HG03103 (cell line): Measurements from ENCODE around the gene THUMPD2.

Source experiments
- ATAC-seq: cut with Tn5 transposase; IDR thresholded peaks from one replicate; pipeline ENCODE4 v1.9.1; 2021; ENCODE audit warnings: low read depth; ENCODE audit not compliant: unreplicated experiment

The THUMPD2 gene

DNA sequence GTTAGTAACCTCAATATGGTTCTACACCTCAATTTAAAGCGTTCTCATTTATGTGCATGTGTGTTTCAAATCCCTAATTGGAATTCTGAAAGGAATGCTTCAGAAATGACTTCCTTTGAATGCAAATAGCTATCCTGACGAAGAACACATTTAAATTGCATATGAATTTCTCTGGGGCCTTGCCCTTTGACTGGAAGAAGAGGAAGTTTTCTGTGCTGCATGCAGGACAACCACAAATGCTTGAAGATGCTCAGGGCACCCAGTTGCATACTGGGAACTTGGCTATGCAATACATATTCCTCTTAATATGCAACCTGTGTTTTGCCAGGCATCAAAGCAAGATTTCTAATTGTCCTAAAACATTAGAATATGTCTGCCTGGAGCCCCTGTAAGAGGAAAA lies 58.1 kb downstream of the THUMPD2 start:
- no peak for ATAC-seq

DNA sequence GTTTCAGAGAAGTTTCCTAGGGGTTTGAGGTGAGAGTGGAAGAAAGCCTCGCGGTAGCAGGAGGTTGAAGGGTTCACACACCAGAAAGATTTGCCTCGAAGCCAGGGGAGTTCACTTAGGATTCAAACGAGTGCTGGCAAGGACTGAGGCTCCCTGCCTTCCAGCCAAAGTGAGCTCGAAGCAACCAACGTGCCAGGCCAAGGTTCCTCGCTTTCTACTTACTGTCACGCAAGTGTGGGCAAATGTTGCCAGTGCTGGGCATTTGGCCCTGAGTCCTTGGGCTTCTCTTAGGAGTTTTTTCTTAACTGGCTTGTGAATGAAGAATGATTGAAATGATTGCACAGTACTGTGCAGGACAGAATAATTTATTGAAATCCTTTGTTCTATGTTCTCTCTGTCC lies 59.7 kb downstream of the THUMPD2 start:
- no peak for ATAC-seq

DNA sequence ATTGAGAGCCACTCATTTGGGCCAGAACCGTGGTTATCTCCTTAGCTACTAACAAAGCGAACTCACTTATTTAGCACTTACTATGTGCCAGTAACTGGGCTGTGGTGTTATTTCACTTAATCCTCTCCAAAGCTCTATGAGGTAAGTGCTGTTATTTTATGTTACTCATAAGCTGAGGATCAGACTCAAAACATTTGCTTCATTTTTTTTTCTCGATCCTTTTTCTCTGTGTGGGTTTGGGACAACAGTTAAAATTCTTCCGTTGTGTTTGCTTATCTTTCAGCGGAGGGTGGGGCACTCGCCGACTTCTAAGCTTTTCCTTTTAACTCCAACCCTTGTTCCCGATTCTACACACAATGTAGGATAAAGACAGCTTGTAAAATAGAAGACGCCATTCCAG lies 60.6 kb downstream of the THUMPD2 start:
- no peak for ATAC-seq

DNA sequence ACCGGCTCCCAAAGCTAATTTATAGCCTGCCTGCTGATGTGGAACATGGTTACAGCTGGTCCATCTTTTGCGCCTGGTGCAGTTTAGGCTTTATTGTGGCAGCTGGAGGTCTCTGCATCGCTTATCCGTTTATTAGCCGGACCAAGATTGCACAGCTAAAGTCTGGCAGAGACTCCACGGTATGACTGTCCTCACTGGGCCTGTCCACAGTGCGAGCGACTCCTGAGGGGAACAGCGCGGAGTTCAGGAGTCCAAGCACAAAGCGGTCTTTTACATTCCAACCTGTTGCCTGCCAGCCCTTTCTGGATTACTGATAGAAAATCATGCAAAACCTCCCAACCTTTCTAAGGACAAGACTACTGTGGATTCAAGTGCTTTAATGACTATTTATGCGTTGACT lies 62.0 kb downstream of the THUMPD2 start:
- ATAC-seq, result no peak

DNA sequence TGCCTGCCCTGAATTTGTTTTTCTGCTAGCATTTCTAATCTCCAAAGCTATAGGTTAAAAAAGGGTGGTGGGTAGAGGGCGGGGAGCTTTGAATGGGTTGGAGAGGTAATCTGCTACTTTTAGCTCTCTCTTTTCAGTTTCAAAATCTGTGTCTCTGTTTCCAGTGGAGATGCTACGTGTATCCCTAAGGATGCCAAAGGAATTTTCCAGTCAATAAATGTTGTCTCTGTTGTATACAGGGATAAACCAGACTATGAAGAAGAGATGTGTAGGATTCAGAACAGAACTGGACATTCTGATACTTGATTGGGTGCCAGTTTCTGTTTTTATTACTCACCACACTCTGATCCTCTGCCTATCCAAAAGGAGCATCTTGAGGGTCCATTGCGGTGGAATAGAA lies 63.2 kb downstream of the THUMPD2 start:
- ATAC-seq, result no peak

DNA sequence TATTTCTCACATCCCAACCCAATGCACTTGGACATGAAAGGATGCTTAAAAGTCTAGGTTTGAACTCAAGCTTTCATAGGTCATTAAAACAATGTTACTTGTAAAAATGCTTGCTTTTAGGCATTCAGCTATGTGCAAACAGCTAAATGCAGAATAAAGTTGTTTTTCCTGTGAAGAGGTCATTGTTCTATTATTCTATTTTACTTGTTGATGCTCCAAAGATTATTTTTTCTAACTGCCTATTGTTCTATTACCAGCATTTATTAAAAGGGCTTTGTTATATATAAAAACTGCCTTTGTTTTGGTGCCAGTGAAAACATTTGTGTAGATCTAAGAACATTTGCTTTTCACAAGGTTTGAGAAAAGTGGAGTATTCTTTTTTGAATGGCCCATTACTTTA lies 64.0 kb downstream of the THUMPD2 start:
- ATAC-seq, result no peak

DNA sequence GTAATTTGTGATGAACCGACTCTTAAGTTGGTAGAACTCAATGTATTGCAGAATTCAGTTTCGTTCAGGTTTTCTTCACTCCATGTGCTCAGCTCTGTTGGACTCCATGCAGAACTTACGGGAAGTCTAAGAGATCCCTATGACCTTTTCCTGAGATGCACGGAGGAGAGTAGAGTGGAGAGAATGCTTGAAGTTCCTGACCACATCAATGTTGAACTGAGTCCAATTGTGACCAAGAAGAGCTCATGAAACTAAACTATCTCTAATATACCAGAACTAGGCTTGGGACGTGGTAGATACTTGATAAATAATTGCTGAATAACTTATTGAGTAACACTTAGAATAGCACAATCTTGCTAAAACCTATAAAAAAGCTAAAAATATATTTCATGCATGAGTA lies 66.1 kb downstream of the THUMPD2 start:
- ATAC-seq, result no peak

DNA sequence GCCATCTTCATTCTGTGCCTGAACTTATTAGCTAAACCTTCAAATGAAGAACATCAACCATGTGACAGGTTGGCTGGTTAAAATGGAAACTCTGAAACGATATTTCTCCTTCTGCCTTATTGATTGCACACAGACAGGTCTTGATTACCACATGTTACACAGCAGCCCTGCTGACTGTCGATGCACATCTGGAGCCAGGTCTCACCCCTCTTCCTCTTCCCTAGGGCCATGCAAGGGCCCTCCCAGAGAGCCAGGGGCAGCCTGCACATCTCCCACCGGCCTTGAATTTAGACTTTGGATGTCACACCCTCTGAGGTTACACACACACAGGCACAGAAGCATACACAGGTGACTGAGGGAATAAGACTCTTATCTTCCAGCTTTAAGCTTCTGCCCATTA lies 68.3 kb downstream of the THUMPD2 start:
- ATAC-seq, result no peak

DNA sequence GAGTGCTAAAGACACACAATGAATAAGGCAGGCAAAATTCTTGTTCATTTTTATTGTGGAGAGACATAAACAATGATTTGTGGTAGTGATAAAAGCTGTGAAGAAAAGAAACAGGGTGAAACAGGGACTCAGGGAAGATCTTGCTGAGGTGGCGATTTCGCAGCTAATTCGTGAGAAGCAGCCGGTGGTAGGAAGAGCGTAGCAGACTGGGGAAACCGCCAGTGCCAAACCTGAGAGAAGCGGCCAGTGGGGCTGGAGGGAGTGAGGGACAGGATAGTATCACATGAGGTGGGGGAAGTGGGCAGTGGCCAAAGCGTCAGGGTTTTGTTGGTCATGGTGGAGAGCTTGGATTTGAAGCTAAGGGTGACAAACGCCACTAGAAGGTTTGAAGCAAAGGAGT lies 71.1 kb downstream of the THUMPD2 start:
- ATAC-seq, result no peak

DNA sequence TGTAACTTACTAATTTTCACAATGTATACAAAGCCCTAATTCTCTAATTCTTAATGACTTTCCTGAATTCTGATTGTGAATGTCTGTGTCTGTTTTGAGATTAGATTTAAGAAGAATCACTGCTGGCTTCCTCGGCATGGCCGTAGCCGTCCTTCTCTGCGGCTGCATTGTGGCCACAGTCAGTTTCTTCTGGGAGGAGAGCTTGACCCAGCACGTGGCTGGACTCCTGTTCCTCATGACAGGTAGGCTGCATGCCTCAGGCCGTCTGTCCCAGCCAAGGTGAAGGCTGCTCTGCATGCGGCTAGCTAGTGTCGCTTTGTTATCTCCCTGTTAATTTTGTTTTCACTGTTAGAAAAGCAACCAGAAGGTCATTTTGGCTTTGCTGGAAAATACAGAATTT lies 72.1 kb downstream of the THUMPD2 start:
- no peak for ATAC-seq

DNA sequence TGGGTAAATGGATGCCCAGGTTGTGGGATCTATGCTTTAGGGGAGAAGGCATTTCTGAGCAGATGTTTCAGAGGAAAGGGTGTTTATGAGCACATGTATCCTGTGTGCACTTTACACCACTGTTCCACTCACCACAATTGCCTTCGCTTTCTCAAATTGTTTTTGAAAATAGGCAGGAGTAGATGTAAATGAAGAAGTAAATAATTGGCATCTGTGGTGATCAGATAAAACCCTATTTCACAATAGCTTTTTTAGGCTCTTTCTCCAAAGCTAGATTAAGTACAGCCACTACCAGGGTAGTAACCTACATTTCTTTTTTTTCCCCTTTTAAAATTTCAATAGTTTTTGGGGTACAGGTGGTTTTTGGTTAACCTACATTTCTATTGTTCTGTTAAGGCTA lies 72.7 kb downstream of the THUMPD2 start:
- ATAC-seq, result no peak

DNA sequence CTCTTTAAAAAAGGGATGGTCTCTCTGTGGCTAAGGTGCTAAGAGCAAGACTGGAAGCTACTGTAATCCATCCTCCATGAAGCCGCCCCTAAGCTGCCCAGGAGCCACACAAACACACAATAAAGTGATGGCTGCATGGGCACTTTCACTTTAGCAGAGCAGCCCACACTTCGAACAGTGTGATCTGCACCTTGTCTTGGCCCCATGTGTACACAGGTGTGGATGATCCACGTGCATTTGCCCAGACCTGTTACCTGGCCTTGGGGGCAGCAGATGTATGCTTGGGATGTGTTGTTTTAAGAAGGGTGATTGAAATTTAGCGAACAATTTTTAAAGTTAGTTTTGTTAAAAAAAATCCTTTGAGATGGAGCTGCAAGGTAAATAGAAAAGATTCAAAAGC lies 73.4 kb downstream of the THUMPD2 start:
- ATAC-seq, result no peak

DNA sequence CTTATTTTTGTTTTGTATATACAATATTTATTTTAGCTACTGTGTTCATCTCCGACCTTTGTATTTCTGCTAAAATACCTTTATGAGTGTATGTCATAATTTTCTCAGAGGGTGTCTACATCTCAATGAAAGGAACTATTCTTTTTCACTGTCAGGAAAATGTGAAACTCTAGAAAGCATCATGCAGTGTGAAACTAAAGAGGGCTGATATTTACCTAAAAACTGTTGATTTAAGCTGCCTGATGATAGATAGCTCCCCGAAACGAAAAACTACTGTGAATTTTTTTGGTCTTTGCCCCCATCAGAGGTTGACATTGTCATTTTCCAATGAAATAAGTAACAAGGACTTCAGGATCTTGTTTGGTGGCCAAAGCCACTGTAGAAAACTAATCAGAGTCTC lies 74.5 kb downstream of the THUMPD2 start:
- ATAC-seq, result no peak

DNA sequence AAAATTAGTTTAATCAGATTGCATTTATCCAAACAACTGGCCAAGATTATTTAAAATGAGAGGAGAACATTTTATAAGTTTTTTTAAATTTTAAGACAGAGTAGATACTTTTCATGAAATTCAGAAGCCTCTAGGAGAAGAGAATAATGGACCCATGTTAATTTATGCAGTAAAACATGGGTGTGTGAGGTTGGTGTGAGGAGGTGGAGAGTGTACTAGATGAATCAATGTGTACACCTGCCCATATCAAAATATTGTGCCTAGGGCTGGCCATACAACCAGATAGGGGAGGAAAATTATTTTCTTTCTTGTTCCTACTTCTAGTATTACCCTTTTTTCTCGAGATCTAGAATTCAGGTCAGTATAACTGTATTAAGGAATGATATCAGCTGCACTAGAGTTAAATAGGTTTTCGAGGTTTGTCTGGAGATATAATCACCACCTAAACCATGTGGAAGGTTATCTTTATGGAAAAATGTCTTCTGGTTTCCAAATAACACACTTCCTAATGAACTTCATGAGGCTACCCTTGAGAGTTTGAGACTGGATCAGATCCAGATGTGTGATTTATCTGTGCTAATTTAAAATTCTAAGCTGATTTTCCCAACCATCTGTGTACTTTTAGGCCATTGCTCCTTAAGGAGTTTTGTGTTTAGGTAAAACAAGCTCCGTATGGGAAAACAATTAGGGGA lies 75.7 kb downstream of the THUMPD2 start:
- ATAC-seq, result no peak

DNA sequence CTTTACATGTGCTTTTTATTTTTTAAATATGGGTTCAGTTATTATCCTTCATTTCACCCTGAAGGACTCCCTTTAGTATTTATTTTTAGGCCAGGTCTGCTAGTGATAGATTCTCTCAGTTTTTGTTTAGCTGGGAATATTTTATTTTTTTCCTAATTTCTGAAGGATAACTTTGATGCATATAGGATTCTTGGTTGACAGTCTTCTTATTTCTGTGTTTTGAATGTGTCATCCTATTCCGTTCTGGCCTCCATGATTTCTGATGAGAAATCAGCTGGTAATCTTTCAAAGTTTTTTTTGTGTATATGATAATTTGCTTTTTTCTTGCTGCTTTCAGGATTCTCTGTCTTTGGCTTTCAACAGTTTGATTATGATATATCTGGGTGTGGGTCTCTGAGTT lies 77.9 kb downstream of the THUMPD2 start:
- ATAC-seq, result no peak

DNA sequence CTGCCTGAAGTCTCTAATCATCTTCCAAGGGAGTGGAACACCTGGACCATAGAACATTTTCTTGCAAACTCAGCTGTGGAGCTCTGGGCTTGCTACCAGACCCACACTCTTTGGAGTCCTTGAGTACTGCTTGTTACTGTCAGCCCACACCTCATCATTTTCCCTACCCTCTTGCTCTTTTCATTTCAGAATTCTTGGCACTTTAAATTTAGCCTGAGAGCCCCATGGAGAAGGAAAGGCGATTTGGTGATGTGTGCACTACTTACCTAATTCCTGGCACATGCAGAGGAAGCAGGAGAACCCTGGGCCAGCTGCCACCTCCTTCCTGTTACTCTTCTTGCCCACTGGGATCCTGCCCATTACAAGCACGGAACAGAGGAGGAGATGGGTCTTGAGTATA lies 81.6 kb downstream of the THUMPD2 start:
- no peak for ATAC-seq

DNA sequence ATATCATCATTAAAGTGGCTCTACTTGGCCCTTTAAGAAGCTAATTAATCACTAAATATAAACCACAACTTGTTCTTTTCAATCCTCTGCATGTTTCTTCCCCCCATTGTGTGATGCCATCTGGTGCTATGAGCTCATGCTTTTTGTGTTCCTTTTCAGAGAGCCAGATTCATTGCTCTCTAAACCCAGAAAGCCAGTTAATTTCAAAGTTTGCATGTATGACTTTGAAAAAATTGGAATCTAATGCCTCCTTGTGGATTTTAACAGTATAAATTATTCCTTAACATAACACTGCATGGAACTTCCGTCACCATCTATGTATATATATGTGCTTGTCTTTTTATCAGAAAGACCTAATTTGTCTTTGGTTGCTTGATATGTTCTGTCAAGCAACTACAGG lies 82.2 kb downstream of the THUMPD2 start:
- ATAC-seq, result no peak

DNA sequence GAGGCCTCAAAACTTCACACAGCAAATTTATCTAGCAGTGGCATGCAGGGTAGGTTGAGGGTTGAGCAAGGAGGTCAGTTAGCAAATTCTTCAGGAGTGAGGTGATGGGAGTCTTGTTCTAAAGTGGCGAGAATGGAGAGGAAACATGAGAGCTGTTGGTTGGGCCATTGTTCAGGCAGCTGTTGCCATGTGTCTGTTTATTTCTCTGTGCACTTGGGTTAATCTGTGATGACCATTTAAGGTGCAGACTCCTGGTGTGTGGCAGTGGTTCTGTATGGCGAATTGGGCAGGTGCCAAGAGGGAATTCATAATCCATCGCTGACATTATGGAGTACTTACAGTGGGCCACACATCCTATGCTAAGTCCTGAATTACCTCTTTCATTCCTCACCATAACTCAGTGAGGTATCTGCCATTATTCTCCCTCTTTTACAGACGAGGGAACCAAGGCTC lies 82.9 kb downstream of the THUMPD2 start:
- no peak for ATAC-seq

DNA sequence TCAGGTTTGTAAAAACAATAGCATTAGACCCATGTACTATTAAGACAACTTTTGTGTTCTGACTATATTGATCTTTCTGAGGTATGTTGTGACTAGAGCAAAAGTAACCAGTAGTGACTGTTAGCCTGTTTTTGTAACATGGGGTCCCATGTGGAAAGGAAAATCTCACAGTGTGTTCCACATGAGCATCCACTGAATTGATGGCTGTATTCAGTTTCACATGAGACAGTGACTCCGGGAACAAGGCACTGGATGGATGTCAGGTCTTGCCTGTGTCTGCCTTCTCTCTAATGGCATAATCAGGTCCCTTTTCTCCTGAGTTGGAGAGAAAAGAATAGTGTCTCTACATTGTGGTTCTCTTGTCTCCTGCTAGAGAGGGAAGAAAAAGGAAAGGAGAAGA lies 85.8 kb downstream of the THUMPD2 start:
- no peak for ATAC-seq

DNA sequence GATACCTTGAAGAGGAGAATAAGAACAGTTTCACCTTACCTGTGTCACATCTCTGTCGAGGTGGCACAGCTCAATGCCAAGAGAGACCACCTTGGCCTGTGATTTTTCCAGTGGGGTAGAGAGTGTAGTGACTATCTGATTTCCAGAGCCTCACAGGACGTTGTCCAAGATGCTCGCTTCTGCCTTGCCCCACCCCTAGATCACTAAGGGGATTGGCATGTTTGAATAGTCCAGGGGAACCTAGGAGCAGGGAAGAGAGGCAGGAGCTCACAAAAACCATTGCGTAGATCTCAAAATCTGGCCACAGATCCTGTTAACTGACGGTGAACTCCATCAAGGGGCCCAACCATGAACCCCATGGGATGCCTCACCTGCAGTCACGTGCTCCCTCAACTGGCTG lies 89.2 kb downstream of the THUMPD2 start:
- no peak for ATAC-seq

DNA sequence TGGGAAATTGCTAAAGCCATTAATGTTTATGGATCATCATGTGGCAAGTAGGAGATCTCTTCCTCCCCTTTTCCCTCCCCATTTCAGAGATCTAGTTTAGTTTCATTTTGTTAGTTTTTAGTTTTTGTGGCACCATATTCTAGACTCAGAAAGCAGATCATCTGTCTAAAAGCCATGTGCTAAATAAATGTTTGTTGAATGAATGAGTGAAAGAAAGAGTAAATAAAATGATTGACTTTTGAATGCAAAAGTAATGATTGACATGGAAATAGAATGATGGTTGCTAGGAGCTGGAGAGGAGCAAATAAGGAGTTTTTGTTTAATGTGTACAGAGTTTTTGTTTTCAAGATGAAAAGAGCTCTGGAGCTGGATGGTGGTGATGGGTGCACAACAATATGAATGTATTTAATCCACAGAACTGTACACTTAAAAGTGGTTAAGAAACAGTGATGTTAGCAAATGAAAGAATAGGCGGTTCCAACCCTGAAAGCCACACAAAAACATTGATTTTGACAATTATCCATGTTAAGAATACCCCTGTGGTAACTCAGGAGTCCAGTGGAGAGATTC lies 89.7 kb downstream of the THUMPD2 start:
- no peak for ATAC-seq

DNA sequence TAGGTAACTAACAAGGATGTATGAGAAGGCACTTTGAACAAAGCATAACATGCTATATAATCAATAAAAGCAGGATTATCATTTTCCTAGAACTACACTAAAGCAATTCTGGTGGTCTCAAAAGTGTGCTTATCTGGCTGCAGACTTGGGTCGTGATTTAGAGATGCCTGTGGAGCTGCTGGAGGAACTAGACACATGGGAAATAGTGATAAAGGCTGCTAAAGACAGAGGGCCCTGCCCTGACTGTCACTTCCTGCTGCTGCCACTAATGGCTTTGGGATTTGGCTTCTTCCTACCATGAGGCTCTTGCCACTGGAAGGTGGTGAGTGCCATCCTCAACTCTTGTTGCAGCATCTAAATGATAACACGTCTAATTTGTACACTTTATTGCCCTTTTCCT lies 90.9 kb downstream of the THUMPD2 start:
- ATAC-seq, result no peak

DNA sequence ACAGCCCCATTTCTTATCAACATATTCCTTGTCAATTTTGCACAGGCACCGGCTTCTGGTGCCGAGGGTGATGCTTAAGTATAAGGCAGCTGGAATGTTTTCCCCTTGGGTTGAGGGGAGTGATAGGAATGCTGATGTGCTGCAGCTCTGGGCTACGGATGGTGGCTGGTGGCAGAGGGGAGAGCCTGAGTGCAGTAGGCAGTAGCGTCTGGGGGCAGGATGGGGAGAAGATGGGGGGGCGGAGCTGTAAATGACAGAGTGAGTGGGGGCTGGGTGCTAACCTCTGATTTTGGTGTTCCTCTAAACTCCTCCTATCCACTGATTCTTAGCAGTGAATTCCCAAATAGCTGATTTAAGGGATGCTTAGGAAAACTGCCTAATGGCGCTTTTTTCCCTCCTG lies 92.6 kb downstream of the THUMPD2 start:
- ATAC-seq, result no peak
